NCI-H2196 treated with DMSO at 0.1 percent for 48 hours (cell line): ENCODE measurements around the gene HACE1.
"Not testable (repeated sequence)": the region's sequence is repeated elsewhere in the genome, so short reads cannot be mapped to it uniquely, and the experiment has no call there.

Experiments
- DNase-seq: peaks from one replicate; lab custom pipeline; 2025; ENCODE audit not compliant: unreplicated experiment; lab: John Stamatoyannopoulos, UW

HACE1 gene

DNA sequence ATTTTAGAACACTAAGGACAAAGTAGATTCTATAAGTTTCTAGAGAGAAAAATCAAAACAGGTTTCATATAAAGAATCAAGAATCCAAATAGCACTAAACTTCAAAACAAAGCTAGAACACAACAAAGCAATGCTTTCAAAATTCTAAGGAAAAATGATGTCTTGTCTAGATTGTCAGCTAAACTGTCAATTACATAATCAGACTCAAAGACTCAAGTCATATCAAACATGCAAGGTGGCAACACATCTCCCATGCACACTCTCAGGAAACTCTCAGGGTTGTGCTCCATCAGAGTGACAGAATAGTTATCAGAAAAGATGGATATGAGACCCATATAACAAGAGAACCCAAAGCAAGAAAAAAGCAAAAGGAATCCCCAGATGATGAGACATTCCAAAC is 23.9 kb downstream of the HACE1 start:
- DNase-seq, result no peak

DNA sequence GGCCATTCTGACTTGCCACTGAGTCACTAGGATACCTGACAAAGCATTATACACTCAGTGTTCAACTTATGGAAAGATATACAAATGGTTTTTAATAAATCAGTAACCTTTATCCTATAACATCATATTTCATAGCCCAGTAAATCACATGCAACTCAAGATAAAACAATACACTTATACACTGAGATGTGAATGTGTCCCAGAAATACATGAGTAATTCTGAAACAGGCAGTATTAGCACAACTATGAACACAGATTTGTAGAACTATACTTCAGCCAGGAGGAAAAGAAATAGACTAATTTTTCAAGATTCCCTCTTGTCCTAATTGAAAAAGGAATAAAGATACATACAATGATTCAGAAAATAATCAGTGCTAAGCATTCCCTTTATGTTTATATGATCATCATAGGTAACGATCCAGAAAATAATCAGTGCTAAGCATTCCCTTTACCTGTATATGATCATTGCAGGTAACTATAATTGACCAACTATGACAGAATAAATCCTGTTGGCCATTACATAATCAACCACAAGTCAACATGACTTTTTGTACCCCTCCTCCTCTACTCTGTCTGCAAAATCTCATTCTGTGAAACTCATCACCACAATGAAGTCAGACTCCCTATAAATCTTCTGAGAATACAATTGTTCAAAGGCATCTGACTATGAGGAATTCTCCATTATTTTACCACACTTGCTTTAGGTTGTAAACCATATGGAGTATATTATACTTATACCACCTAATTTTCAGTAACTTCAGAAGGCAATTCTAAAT is 30.3 kb downstream of the HACE1 start:
- no peak for DNase-seq

DNA sequence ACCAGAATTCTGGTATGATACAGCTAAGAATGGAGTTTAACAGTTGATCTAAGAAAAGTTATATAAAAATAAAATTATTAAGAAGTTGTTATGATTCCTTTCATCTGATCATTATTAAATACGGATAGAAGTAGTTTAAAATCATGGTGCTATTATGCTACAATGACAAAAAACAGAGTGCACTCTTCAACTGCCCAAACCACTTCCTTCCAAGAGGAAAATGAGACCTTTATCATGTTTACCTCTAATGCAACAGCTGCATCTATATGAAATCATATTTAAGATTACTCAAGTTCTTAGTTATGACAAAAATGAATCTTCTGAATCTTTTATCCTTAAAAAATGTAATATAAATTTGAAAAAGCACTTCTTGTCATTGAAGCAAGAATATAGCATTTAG is 31.2 kb downstream of the HACE1 start:
- no peak for DNase-seq

- not testable (repeated sequence) for DNase-seq
Observed at GRCh38 chr6:104820820-104821219, 38.9 kb downstream of the HACE1 start.

GRCh38 chr6:104816125-104816524 is 43.6 kb downstream of the HACE1 start:
- DNase-seq, result no peak

- DNase-seq, result no peak
Observed at GRCh38 chr6:104814743-104815142, 45.0 kb downstream of the HACE1 start.

- no peak for DNase-seq
Observed at GRCh38 chr6:104813552-104813951, 46.2 kb downstream of the HACE1 start.

DNA sequence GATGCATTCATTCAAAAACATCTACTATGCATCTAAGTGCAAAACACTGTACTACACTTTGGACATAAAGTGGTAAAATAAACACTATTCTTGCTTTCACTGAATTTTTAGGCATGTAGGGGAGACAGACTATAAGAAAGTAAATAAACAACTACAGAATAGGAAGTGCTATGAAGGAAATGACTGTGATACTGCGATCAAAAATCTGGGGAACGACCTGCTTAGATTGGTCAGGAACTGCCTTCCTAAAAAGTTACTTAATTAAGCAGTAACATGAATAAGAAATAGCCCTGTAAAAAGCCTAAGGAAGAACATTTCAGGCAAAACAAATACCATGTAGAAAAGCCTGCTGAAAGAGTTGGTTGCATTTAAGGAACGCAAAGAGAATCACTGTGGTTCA is 50.6 kb downstream of the HACE1 start:
- DNase-seq, result no peak

GRCh38 chr6:104805335-104805734 is 54.4 kb downstream of the HACE1 start:
- DNase-seq, result not testable (repeated sequence)

DNA sequence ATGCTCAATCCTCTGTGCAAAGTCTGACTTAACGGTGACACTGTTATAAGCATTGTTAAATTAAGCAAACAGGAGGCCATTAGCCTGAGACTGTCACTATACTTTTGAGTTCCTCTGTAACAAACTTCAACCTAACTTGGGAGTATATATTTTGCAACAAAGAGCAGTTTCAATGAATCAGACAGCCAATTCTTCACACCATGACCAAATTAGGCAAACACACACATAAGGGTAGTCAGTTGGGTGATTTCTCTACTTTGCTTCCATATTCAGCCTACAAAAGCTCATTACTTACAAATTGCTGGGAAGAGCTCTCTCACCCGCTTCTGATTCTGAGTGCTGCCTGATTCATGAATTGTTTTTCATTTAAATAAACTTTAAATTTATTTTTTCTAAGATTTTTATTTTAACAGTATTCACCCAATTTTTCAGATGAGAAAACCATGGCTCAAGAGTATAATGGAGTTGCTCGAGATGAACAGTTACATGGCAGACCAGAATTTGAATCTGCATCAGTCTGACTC is 60.5 kb downstream of the HACE1 start:
- DNase-seq, result no peak

DNA sequence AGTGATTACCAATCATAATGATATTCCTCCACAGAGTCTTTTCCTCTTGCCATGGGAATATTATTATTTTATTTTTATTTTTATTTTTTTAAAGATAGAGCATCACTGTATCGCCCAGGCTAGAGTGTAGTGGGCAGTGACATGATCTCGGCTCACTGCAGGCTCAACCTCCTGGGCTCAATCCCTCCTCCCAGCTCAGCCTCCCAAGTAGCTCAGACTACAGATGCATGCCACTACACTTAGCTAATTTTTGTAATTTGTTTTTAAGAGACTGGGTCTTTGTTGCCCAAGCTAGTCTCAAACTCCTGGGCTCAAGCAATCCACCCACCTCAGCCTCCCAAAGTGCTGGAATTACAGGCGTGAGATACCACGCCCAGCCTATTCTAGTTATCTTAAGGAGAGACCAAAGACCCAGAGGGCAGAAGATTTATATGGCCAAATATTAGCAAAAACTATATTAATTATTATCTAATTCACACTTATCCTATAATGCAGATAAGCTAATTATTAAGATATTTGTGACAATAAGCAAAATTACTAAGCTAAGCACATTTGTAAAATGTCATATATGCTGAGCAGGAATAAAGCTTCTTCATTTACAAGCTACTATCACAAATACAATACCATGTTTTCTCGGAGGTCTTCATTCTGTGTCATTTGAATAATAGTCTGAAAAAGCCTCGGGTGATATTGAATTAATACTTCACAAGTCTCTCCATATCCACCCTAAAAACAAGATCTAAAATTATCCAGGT is 63.5 kb downstream of the HACE1 start:
- DNase-seq, result no peak

DNA sequence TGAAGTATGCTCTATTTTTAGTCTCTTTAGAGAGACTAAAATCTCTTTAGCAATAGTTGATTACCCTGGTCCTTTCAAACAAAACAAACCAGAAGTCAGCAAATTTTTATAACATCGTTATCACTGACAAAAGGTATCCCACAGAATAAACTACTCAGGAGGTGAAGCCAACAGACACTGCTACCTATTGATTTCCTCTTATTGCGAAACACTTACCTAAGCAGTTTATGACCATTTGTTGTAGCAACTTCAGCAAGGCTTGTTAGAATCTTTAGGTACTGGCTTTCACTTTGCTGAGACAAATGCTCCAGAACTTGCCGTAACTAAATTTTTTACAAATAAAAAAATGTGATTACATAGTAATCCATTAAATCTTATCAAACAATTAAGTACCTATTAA is 64.4 kb downstream of the HACE1 start:
- no peak for DNase-seq

- DNase-seq, result no peak
Observed at GRCh38 chr6:104789770-104790190, 69.9 kb downstream of the HACE1 start.

DNA sequence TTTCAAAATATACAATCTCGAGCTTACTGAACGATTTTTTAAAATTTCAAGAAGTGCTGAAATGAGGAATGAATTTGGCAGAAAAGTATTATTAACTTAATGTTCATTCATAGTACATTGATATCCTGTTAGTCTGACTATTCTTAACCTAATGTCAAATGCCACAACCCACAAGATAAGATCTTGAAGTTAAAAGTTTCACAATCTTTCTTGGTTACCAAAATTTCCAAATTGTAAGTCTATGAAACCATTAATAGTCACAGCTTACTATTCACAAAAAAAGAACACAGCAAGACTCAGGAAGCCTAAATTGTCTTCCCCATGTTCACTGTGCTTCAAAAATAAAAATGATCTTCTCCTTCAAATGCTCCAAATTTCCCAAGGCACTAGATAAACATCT is 71.3 kb downstream of the HACE1 start:
- DNase-seq, result no peak

DNA sequence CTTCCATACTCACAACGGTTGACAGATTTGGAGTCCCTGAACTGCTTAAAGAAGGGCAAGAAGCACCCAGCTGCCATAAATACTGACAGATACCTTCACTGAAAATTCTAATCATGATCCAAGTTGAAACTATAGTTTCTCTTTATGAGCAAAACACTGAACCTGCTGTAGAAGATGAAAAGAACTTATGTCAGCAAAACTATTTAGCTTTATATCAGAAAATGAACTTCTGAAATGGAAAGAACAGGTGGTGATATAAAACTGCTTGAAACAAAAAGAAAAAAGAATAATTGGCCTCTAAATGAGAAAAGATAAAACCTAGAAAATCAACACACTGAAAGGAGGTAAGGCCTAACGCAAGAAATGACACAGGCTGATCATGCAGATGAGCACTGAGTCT is 72.4 kb downstream of the HACE1 start:
- no peak for DNase-seq

- no peak for DNase-seq
Observed at GRCh38 chr6:104784884-104785283, 74.8 kb downstream of the HACE1 start.

DNA sequence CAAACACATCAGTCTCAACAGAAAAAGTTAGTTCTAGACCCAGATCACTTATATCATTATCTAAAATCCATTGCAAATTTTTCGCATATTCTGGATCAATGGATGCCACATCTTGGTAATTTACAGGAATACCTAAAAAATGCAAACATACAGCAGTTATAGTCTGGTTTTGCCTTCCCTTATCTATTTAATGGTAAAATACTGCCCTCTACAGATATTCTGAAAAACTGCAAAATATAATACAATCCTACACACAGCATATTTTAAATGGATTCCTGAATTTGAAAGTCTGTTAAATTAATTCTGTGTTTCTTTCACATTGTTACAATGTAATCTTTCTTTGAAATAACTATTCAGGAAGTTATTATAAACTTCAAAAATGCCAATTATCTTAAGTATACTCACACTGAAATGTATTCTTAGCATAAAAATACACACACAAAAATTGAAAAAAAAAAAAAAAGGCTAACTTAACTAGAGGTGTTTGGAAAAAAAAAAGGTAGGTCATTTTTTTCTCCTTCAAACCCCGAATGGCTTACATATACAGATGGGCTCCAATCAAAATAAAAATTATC is 88.4 kb downstream of the HACE1 start:
- DNase-seq, result no peak

- no peak for DNase-seq
Observed at GRCh38 chr6:104768906-104769305, 90.8 kb downstream of the HACE1 start.

DNA sequence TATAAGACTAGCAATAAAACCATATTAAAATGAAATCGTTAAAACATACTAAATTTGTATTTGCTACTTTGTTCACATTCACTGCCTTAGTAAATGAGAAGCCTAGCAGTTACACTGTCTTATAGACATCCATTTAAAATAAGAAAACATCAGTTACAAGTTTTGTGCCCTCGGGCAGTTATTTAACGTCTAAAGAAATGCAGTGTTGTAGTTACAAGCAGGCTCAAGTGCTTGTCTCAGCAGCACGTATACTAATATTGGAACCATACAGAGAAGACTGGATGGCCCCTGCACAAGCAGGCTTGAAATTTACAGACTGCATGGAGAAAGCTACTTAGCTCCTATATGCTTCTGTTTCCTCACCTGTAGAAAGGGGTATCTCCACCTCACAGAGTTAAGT is 93.1 kb downstream of the HACE1 start:
- no peak for DNase-seq

- DNase-seq, result no peak
Observed at GRCh38 chr6:104754788-104755409, 104.8 kb downstream of the HACE1 start.

DNA sequence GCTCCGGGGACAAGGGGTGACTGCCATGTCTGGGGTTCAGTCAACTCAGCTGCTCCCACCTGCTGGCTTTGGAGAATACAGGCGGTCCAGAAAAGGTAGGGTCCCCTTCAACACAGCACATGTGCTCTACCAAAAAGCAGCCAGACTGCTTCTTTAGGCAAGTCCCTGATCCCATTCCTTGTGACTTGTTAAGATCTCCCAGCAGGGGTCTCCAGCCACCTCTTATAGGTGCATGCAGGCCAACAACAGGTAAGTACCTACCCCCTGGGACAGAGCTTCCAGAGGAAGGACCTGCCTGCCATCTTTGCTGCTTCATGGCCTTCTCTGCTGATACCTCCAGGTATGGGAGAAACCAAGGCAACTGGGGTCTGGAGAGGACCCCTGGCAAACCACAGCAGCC is 106.5 kb downstream of the HACE1 start:
- no peak for DNase-seq
